Neural progenitor cell (in vitro differentiated cells): ENCODE data around the gene PNCK. TPM values are rescaled to one million over a fixed set of nuclear protein-coding genes. Genes with fewer than 3 reads are reported as not detected.
"Not testable (repeated sequence)": the region's sequence is repeated elsewhere in the genome, so short reads cannot be mapped to it uniquely, and the experiment has no call there.

Source experiments
- DNase-seq: peaks from one replicate; pipeline ENCODE4 v3.0.0-alpha.2; 2016; ENCODE audit warnings: low spot score
- H2AFZ ChIP-seq: fragments of 200-600 bp; sonication (generic); replicated peaks from 2 replicates; pipeline ENCODE4 v1.6.1; 2016; ENCODE audit warnings: antibody characterized with exemption
- H3F3A ChIP-seq: fragments of 200-600 bp; sonication (generic); 2 replicates; pipeline ENCODE4 v1.6.1; 2016; ENCODE audit warnings: antibody characterized with exemption, low read depth
- H3K27ac ChIP-seq: fragments of 200-600 bp; sonication (generic); 2 replicates; pipeline ENCODE4 v1.5.1; 2016; ENCODE audit warnings: mild to moderate bottlenecking
- H3K27me3 ChIP-seq: fragments of 200-600 bp; sonication (generic); 2 replicates; pipeline ENCODE4 v1.6.1; 2016; ENCODE audit warnings: mild to moderate bottlenecking, moderate library complexity
- H3K36me3 ChIP-seq: fragments of 200-600 bp; sonication (generic); 2 replicates; pipeline ENCODE4 v1.5.1; 2016
- H3K4me1 ChIP-seq: fragments of 200-600 bp; sonication (generic); 2 replicates; pipeline ENCODE4 v1.6.1; 2016; ENCODE audit warnings: mixed run types
- H3K4me2 ChIP-seq: fragments of 200-600 bp; sonication (generic); 2 replicates; pipeline ENCODE4 v1.6.1; 2016
- H3K4me3 ChIP-seq: fragments of 200-600 bp; sonication (generic); 2 replicates; pipeline ENCODE4 v1.5.1; 2016
- H3K79me2 ChIP-seq: fragments of 200-600 bp; sonication (generic); 2 replicates; pipeline ENCODE4 v1.6.1; 2016; ENCODE audit warnings: low read depth
- H3K9ac ChIP-seq: fragments of 200-600 bp; sonication (generic); 2 replicates; pipeline ENCODE4 v1.6.1; 2016
- H3K9me3 ChIP-seq: fragments of 200-600 bp; sonication (generic); 2 replicates; pipeline ENCODE4 v1.5.1; 2016; ENCODE audit warnings: low read depth
- H4K20me1 ChIP-seq: fragments of 200-600 bp; sonication (generic); 2 replicates; pipeline ENCODE4 v1.6.1; 2016; ENCODE audit warnings: low read depth
- H3K27ac Mint-ChIP-seq: 3 replicates; pipeline ENCODE4 v1.8.0; 2021; ENCODE audit warnings: mixed read lengths
- H3K27me3 Mint-ChIP-seq: 2 replicates; pipeline ENCODE4 v1.8.0; 2022; ENCODE audit warnings: low read depth, mild to moderate bottlenecking, inconsistent platforms, moderate library complexity, mixed read lengths; ENCODE audit not compliant: insufficient read depth
- H3K36me3 Mint-ChIP-seq: 3 replicates; pipeline ENCODE4 v1.8.0; 2021; ENCODE audit warnings: mixed read lengths
- H3K4me1 Mint-ChIP-seq: 3 replicates; pipeline ENCODE4 v1.8.0; 2021; ENCODE audit warnings: mixed read lengths
- H3K4me3 Mint-ChIP-seq: 3 replicates; pipeline ENCODE4 v1.8.0; 2021; ENCODE audit warnings: mild to moderate bottlenecking, moderate library complexity, mixed read lengths
- H3K9me3 Mint-ChIP-seq: 3 replicates; pipeline ENCODE4 v1.8.0; 2020; ENCODE audit warnings: mixed read lengths
- EZH2 ChIP-seq: fragments of 200-600 bp; sonication (generic); IDR thresholded peaks from 2 replicates; pipeline ENCODE4 v1.6.1; 2017; ENCODE audit warnings: antibody characterized with exemption, mild to moderate bottlenecking, moderate library complexity
- EZH2phosphoT487 ChIP-seq: fragments of 200-600 bp; sonication (generic); IDR thresholded peaks from 2 replicates; pipeline ENCODE4 v1.6.1; 2017; ENCODE audit warnings: antibody characterized with exemption
- total RNA-seq: library from RNA; depleted of rRNA; stranded (reverse); fragments of >200 nt; gene quantifications from 2 replicates; pipeline ENCODE4 v1.2.3, GENCODE V29; 2015; ENCODE audit warnings: low replicate concordance
- TF ChIP-seq, protein P1 (sequence below): fragments of 200-600 bp; sonication (generic); IDR thresholded peaks from 2 replicates; pipeline ENCODE4 v1.5.1; 2017; ENCODE audit warnings: antibody characterized with exemption, mild to moderate bottlenecking

PNCK gene
- total RNA-seq, 1 donor from 2014 or later = 19.7 TPM

DNA sequence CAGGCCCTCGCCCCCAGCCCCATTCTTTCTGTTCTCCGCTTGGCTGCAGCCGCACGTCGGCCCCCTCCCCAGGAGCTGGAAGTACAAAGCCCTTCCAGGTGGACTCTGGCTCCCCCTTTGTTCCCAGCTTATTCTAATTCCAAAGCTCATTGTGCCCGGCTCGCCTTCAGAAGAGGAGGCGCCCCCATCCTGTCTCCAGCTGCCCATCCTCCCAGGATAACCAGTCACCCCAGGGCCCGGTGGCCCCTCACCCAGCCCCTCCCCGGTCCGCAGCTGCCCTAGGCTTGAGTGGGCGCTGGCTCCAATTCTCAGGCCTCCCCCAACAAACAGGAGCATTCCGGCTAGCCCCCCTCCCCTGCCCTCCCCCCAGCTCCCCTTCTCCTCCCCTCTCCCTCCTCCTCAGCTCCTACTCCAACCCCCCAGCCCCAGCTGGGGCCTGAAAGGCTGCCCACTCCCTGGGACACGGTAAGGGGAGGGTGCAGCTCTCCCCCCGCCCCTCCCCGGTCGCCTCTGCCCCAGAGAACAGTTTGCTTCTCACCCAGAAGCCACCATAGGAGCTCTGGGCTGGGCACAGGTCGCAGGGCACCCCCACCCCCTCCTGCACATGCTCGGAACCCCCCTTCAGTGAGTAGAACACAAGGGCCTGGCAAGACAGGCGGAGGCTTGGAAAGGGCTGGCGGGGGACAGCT is 11.0 kb upstream of the PNCK start:
- Histone ChIP-seq H3K9me3 (no peaks in the 10 kb centered on the region), H3K36me3 (no peaks in the 10 kb centered on the region), H3F3A (peaks cover 40% of the 10 kb centered on the region), H3K27me3 (no peaks in the 10 kb centered on the region), H2AFZ (no peak overlapping the region), H3K79me2 (peaks cover 25% of the 10 kb centered on the region), H3K9ac (peak overlapping the region; percentile 58), H3K27ac (peak overlapping the region; percentile 97), H3K4me1 (peaks cover 3% of the 10 kb centered on the region), H3K4me2 (peak overlapping the region; percentile 89), H3K4me3 (peak overlapping the region; percentile 61), H4K20me1 (peaks cover 8% of the 10 kb centered on the region)
- H3K4me3 Mint-ChIP-seq = peak overlapping the region; percentile 15
- H3K27ac Mint-ChIP-seq = no peak overlapping the region
- TF ChIP-seq EZH2 = no peak
- TF ChIP-seq, protein P1, sequence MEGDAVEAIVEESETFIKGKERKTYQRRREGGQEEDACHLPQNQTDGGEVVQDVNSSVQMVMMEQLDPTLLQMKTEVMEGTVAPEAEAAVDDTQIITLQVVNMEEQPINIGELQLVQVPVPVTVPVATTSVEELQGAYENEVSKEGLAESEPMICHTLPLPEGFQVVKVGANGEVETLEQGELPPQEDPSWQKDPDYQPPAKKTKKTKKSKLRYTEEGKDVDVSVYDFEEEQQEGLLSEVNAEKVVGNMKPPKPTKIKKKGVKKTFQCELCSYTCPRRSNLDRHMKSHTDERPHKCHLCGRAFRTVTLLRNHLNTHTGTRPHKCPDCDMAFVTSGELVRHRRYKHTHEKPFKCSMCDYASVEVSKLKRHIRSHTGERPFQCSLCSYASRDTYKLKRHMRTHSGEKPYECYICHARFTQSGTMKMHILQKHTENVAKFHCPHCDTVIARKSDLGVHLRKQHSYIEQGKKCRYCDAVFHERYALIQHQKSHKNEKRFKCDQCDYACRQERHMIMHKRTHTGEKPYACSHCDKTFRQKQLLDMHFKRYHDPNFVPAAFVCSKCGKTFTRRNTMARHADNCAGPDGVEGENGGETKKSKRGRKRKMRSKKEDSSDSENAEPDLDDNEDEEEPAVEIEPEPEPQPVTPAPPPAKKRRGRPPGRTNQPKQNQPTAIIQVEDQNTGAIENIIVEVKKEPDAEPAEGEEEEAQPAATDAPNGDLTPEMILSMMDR = no peak
- no peak for TF ChIP-seq EZH2phosphoT487
- H3K9me3 Mint-ChIP-seq = peaks cover 22% of the 10 kb centered on the region
- peaks cover 2% of the 10 kb centered on the region for H3K36me3 Mint-ChIP-seq
- H3K27me3 Mint-ChIP-seq = peaks cover 3% of the 10 kb centered on the region
- H3K4me1 Mint-ChIP-seq = peaks cover 14% of the 10 kb centered on the region
- peak; percentile 94 for DNase-seq

DNA sequence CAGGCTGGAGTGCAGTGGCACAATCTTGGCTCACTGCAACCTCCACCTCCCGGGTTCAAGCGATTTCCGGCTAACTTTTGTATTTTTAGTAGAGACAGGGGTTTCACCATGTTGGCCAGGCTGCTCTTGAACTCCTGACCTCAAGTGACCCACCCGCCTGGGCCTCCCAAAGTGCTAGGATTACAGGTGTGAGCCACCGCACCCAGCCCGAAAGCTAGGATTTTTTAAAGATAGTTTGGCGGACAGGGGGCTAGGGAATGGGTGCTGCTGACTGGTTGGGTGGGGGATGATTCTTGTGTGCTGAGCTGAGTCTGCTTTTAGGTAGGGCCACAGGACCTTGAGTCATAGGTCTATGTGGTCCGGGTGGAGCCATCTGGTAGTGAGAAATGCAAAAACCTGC is 9.9 kb upstream of the PNCK start:
- H3K9me3 Mint-ChIP-seq = peaks cover 26% of the 10 kb centered on the region
- peak overlapping the region; percentile 26 for H3K4me3 ChIP-seq
- peak overlapping the region; percentile 59 for H3K4me3 Mint-ChIP-seq
- not testable (repeated sequence) for H3K36me3 Mint-ChIP-seq, H3K27me3 ChIP-seq, H3K9ac ChIP-seq, H3K27me3 Mint-ChIP-seq, DNase-seq, H4K20me1 ChIP-seq, H2AFZ ChIP-seq, H3K36me3 ChIP-seq, H3K9me3 ChIP-seq, H3K4me1 ChIP-seq
- H3K27ac ChIP-seq = peak overlapping the region; percentile 93
- H3K79me2 ChIP-seq = peaks cover 13% of the 10 kb centered on the region
- H3K4me1 Mint-ChIP-seq = peaks cover 14% of the 10 kb centered on the region
- H3K27ac Mint-ChIP-seq = peak overlapping the region; percentile 94
- H3F3A ChIP-seq = peaks cover 40% of the 10 kb centered on the region
- peak overlapping the region; percentile 22 for H3K4me2 ChIP-seq

DNA sequence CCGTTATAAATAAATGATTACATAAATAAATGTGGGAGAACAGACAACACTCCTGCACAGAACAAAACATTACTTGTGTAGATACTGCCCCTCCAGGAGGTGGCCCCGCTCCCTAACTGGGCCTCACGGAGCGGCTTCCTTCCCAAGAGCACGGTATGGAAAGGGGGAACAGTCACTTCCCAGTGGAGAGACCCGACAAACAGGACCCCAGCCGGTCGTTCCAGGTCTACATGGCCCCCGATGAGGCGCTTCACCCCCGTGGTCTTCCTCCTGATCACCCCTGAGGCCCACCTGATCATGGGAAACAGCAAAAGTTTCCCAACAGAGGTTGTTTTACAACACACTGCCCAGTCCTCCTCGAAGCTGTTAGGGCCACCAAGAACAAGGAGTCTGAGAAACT is 7.6 kb upstream of the PNCK start:
- H3K4me2 ChIP-seq = no peak overlapping the region
- DNase-seq = no peak
- peaks cover 2% of the 10 kb centered on the region for H3K36me3 Mint-ChIP-seq
- no peak overlapping the region for H3K4me3 ChIP-seq
- H3K9ac ChIP-seq = no peak overlapping the region
- no peaks in the 10 kb centered on the region for H3K36me3 ChIP-seq
- no peaks in the 10 kb centered on the region for H3K9me3 ChIP-seq
- no peak overlapping the region for H3K4me3 Mint-ChIP-seq
- H3K9me3 Mint-ChIP-seq = peaks cover 25% of the 10 kb centered on the region
- peaks cover 8% of the 10 kb centered on the region for H3K4me1 Mint-ChIP-seq
- no peaks in the 10 kb centered on the region for H3K27me3 ChIP-seq
- H3F3A ChIP-seq = peaks cover 32% of the 10 kb centered on the region
- peaks cover 10% of the 10 kb centered on the region for H3K79me2 ChIP-seq
- H3K27me3 Mint-ChIP-seq = peaks cover 3% of the 10 kb centered on the region
- H2AFZ ChIP-seq = no peak overlapping the region
- no peaks in the 10 kb centered on the region for H4K20me1 ChIP-seq
- no peak overlapping the region for H3K27ac Mint-ChIP-seq
- TF ChIP-seq, protein P1 = no peak
- TF ChIP-seq EZH2 = no peak
- TF ChIP-seq EZH2phosphoT487 = no peak
- H3K4me1 ChIP-seq = peaks cover 3% of the 10 kb centered on the region
- H3K27ac ChIP-seq = no peak overlapping the region

DNA sequence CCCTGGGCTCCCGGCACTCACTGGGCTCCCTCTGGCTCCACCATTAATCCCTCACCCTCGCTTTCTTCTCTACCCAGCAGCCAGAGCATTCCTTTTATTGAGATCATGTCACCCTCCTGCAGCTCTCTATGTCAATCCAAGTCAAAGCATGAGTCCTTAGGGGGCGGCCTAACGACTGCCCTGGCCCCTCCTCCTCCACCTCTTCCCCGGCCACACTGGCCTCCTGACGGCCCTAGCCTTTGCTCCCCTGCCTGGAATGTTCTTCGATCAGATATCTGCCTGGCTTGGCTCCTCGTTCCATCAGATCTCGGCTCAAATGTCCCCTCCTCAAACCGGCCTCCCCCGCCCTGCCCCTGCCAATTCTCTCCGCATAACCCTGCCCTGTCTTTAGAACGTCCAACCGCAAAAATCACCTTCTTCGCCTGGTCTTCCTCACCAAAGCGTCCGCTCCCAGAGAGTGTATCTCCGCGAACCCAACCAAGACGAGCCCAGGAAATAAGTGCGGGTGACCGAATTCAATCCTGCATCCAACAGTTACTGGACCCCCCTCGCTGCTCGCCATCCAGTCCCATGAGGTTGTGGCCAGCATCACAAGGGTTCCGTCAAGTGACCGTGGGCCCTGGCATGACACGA is 722 bp upstream of the PNCK start:
- peak overlapping the region; percentile 22 for H3K4me3 ChIP-seq
- H3K4me1 ChIP-seq = peaks cover 5% of the 10 kb centered on the region
- Mint-ChIP-seq H3K27me3 (peaks cover 11% of the 10 kb centered on the region), H3K4me3 (peak overlapping the region; percentile 70), H3K9me3 (peaks cover 28% of the 10 kb centered on the region), H3K36me3 (no peaks in the 10 kb centered on the region), H3K4me1 (peaks cover 15% of the 10 kb centered on the region), H3K27ac (peak overlapping the region; percentile 80)
- no peak overlapping the region for H3K9ac ChIP-seq
- H3K27me3 ChIP-seq = no peaks in the 10 kb centered on the region
- no peaks in the 10 kb centered on the region for H3K36me3 ChIP-seq
- H4K20me1 ChIP-seq = no peaks in the 10 kb centered on the region
- peak overlapping the region; percentile 41 for H3K4me2 ChIP-seq
- peak; percentile 69 for DNase-seq
- H3F3A ChIP-seq = no peaks in the 10 kb centered on the region
- H2AFZ ChIP-seq = no peak overlapping the region
- no peaks in the 10 kb centered on the region for H3K79me2 ChIP-seq
- H3K9me3 ChIP-seq = no peaks in the 10 kb centered on the region
- no peak overlapping the region for H3K27ac ChIP-seq
- TF ChIP-seq EZH2 (no peak), EZH2phosphoT487 (no peak)
- TF ChIP-seq, protein P1 = no peak
